Tibial nerve (tissue), 3 donors: Measurements from ENCODE around the gene CHD2.

Experiments
- CTCF ChIP-seq, 5 experiments: fragments of 200-600 bp in 3 of 5; fragments of 450-650 bp in 2 of 5; sonication (generic) in 3 of 5; IDR thresholded peaks; one replicate each; pipeline ENCODE4 v1.5.1; 2016 to 2019; ENCODE audit warnings: antibody characterized with exemption in 5 of 5, mild to moderate bottlenecking in 3 of 5, moderate library complexity in 2 of 5
- POLR2A ChIP-seq, 2 donors: fragments of 450-650 bp; IDR thresholded peaks; one replicate each; pipeline ENCODE4 v1.6.1; 2017; ENCODE audit warnings: antibody characterized with exemption in 2 of 2, mild to moderate bottlenecking in 2 of 2, moderate library complexity in 2 of 2

- no peak for TF ChIP-seq CTCF (IDR thresholded peaks at IDR 0.05)
- no peak for TF ChIP-seq POLR2A (IDR thresholded peaks at IDR 0.05)
Observed at GRCh38 chr15:93047621-93048425, 147.7 kb downstream of the CHD2 start.
